PC-3 (cell line): ENCODE data around the gene PEX14. TPM values are rescaled to one million over a fixed set of nuclear protein-coding genes. Genes with fewer than 3 reads are reported as not detected.

ENCODE experiments used
- ATAC-seq: fragments of 200-7000 bp; cut with Tn5 transposase; 2 replicates; pipeline ENCODE4 v1.9.1; 2020; ENCODE audit warnings: mild to moderate bottlenecking, moderate library complexity
- BruUV-seq: library from RNA; stranded (reverse); fragments of 400-500 nt; replicated peaks from 2 replicates; lab custom pipeline; 2021; lab: Mats Ljungman, UMichigan
- CTCF ChIA-PET: fragments of 300-600 bp; sonication (Branson Sonifier 250); formaldehyde crosslinking; loops from one replicate; lab custom pipeline; 2022; ENCODE audit warnings: antibody characterized with exemption; lab: Charles Lee
- POLR2A ChIA-PET: fragments of 300-600 bp; sonication (Branson Sonifier 250); formaldehyde crosslinking; loops from one replicate; lab custom pipeline; 2022; ENCODE audit warnings: antibody characterized with exemption; ENCODE audit not compliant: unreplicated experiment; lab: Charles Lee
- DNase-seq: peaks from one replicate; pipeline ENCODE4 v3.0.0-alpha.2; 2015
- H2AFZ ChIP-seq: fragments of 300-600 bp; sonication (generic); 2 replicates; pipeline ENCODE4 v1.6.0; 2016; ENCODE audit warnings: antibody characterized with exemption, low read length
- H3F3A ChIP-seq: fragments of 300-600 bp; sonication (generic); one replicate; pipeline ENCODE4 v1.6.0; 2017; ENCODE audit warnings: antibody characterized with exemption, low read length, control low read depth, mild to moderate bottlenecking; ENCODE audit not compliant: unreplicated experiment
- H3K27ac ChIP-seq: fragments of 300-600 bp; sonication (generic); 2 replicates; pipeline ENCODE4 v1.5.1; 2016; ENCODE audit warnings: mild to moderate bottlenecking, low read length
- H3K27me3 ChIP-seq: fragments of 300-600 bp; sonication (generic); 2 replicates; pipeline ENCODE4 v1.6.1; 2016; ENCODE audit warnings: low read length, mixed read lengths
- H3K36me3 ChIP-seq: fragments of 300-600 bp; sonication (generic); 2 replicates; pipeline ENCODE4 v1.6.1; 2016; ENCODE audit warnings: low read depth, mixed run types, low read length, mixed read lengths
- H3K4me1 ChIP-seq: fragments of 300-600 bp; sonication (generic); 2 replicates; pipeline ENCODE4 v1.5.1; 2016; ENCODE audit warnings: low read length; ENCODE audit not compliant: insufficient read depth
- H3K4me2 ChIP-seq: fragments of 300-600 bp; sonication (generic); 2 replicates; pipeline ENCODE4 v1.6.0; 2016; ENCODE audit warnings: low read length
- H3K4me3 ChIP-seq: fragments of 300-600 bp; sonication (generic); 2 replicates; pipeline ENCODE4 v1.5.1; 2016; ENCODE audit warnings: mild to moderate bottlenecking, low read length, mixed read lengths
- H3K79me2 ChIP-seq: fragments of 300-600 bp; sonication (generic); 2 replicates; pipeline ENCODE4 v1.6.1; 2017; ENCODE audit warnings: low read length, mixed read lengths
- H3K9ac ChIP-seq: fragments of 300-600 bp; sonication (generic); 2 replicates; pipeline ENCODE4 v1.6.0; 2016; ENCODE audit warnings: mild to moderate bottlenecking, low read length
- H3K9me2 ChIP-seq: fragments of 300-600 bp; sonication (generic); replicated peaks from 2 replicates; pipeline ENCODE4 v1.6.1; 2016; ENCODE audit warnings: mixed run types, low read length, mixed read lengths
- H3K9me3 ChIP-seq: fragments of 300-600 bp; sonication (generic); 2 replicates; pipeline ENCODE4 v1.6.1; 2016; ENCODE audit warnings: low read length, mixed read lengths
- H4K20me1 ChIP-seq: fragments of 300-600 bp; sonication (generic); 2 replicates; pipeline ENCODE4 v1.6.1; 2016; ENCODE audit warnings: low read length, mixed read lengths
- EZH2 ChIP-seq: fragments of 300-600 bp; sonication (generic); IDR thresholded peaks from one replicate; pipeline ENCODE4 v1.6.1; 2017; ENCODE audit warnings: antibody characterized with exemption, mild to moderate bottlenecking, low read length; ENCODE audit not compliant: unreplicated experiment
- EZH2phosphoT487 ChIP-seq: fragments of 300-600 bp; sonication (generic); IDR thresholded peaks from 2 replicates; pipeline ENCODE4 v1.6.1; 2018; ENCODE audit warnings: mild to moderate bottlenecking, antibody characterized with exemption, low read length, borderline replicate concordance
- intact Hi-C: fragments of 100-400 bp; cut with micrococcal nuclease; formaldehyde crosslinking; loops from 2 replicates; pipeline ENCODE4 v1.9.0; 2023
- total RNA-seq: library from RNA; depleted of rRNA; stranded (reverse); fragments of >200 nt; gene quantifications from 2 replicates; pipeline ENCODE4 v1.2.3, GENCODE V29; 2014
- TF ChIP-seq, protein P1 (sequence below): fragments of 300-600 bp; sonication (generic); conservative IDR thresholded peaks from 2 replicates; pipeline ENCODE4 v1.5.1; 2017; ENCODE audit warnings: antibody characterized with exemption, low read depth, mild to moderate bottlenecking, low read length

Gene PEX14
- total RNA-seq, 1 experiment from 2014 or later, result 24.9 TPM

GRCh38 chr1:10608690-10609089 lies 133.9 kb downstream of the PEX14 start:
- no TSS peak for BruUV-seq
- no peak for DNase-seq
- ChIA-PET POLR2A (no interaction called here), CTCF (no interaction called here)
- ATAC-seq, result no peak
- Histone ChIP-seq H3F3A (no peaks in the 10 kb centered on the region), H3K79me2 (no peaks in the 10 kb centered on the region), H3K4me1 (no peaks in the 10 kb centered on the region), H3K9ac (no peak overlapping the region), H3K4me3 (no peak overlapping the region), H4K20me1 (no peaks in the 10 kb centered on the region), H2AFZ (no peak overlapping the region), H3K27me3 (no peaks in the 10 kb centered on the region), H3K27ac (no peak overlapping the region), H3K4me2 (no peak overlapping the region), H3K9me3 (no peaks in the 10 kb centered on the region), H3K36me3 (no peaks in the 10 kb centered on the region), H3K9me2 (no peaks in the 10 kb centered on the region)
- intact Hi-C loops, result no loop called here
- TF ChIP-seq, protein P1, sequence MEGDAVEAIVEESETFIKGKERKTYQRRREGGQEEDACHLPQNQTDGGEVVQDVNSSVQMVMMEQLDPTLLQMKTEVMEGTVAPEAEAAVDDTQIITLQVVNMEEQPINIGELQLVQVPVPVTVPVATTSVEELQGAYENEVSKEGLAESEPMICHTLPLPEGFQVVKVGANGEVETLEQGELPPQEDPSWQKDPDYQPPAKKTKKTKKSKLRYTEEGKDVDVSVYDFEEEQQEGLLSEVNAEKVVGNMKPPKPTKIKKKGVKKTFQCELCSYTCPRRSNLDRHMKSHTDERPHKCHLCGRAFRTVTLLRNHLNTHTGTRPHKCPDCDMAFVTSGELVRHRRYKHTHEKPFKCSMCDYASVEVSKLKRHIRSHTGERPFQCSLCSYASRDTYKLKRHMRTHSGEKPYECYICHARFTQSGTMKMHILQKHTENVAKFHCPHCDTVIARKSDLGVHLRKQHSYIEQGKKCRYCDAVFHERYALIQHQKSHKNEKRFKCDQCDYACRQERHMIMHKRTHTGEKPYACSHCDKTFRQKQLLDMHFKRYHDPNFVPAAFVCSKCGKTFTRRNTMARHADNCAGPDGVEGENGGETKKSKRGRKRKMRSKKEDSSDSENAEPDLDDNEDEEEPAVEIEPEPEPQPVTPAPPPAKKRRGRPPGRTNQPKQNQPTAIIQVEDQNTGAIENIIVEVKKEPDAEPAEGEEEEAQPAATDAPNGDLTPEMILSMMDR, result no peak
- TF ChIP-seq EZH2phosphoT487 (no peak), EZH2 (no peak)

DNA sequence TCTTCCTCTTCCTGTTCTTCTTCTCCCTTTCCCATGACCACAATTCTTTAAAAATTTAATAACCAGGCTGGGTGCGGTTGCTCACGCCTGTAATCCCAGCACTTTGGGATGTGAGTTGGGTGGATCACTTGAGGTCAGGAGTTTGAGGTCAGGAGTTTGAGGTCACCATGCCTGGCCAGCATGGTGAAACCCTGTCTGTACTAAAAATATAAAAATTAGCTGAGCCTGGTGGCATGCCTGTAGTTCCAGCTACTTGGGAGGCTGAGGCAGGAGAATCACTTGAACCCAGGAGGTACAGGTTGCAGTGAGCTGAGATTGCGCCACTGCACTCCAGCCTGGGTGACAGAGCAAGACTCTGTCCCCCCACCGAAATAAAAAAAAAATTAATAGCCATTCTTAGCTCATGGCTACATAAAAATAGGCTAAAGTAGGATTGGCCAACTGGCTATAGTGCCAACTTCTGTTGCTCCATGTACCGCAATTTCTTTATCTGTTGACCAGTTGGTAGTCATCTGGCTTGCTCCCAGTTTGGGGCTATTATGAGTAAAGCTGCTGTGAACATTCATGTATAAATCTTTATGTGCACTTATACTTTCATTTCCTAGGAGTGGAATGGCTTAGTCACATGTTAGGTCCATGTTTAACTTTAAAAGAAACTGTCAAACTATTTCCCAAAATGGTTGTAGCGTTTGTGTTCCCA lies 136.3 kb downstream of the PEX14 start:
- no peaks in the 10 kb centered on the region for H3K36me3 ChIP-seq
- TF ChIP-seq EZH2 (no peak), EZH2phosphoT487 (no peak)
- TF ChIP-seq, protein P1, result no peak
- no peaks in the 10 kb centered on the region for H3K27me3 ChIP-seq
- H3K4me2 ChIP-seq, result no peak overlapping the region
- no peaks in the 10 kb centered on the region for H3F3A ChIP-seq
- ChIA-PET POLR2A (no interaction called here), CTCF (no interaction called here)
- no peak overlapping the region for H3K9ac ChIP-seq
- H3K4me3 ChIP-seq, result no peak overlapping the region
- no TSS peak for BruUV-seq
- H2AFZ ChIP-seq, result no peak overlapping the region
- H4K20me1 ChIP-seq, result no peaks in the 10 kb centered on the region
- H3K9me3 ChIP-seq, result no peaks in the 10 kb centered on the region
- no peaks in the 10 kb centered on the region for H3K79me2 ChIP-seq
- H3K4me1 ChIP-seq, result no peaks in the 10 kb centered on the region
- H3K9me2 ChIP-seq, result no peaks in the 10 kb centered on the region
- ATAC-seq, result peak; percentile 22; the same call in 1 of the 2 replicates
- intact Hi-C loops, result no loop called here
- no peak overlapping the region for H3K27ac ChIP-seq
- DNase-seq, result peak; percentile 41

DNA sequence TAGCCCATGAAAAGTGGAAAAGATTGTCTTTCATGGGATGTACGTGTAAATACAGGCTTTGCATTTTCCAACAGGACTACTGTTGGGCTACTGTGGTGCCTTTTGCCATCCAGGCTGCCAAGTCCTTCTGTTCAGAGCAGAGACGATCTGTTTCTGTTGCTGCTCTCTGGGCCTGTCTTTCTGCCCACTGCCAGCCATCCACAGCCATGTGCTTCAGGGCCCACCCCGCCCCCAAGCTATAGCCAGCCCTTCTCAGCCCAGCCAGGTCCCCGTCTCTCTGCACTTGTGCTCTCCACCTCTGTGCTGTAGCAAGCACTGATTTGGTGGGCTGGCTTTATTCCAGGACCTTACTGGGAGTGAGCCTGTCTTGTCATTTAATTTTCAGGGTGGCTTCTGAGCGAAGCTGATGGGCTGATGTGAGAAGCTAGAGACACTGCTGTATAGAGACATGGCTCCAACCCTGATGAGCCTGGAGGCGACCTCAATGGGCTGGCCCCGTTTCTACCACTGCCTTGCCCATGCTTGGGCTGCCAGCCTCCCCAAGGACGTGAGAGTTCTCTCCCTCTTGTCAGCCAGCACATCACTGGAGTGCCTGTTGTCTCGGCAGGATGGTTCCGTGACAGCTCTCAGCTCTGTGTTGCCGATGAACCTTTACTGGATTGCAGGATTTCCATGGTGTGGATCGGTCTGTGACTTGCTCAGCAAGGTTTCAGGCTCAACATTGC lies 137.8 kb downstream of the PEX14 start:
- intact Hi-C loops, result no loop called here
- Histone ChIP-seq H3K79me2 (no peaks in the 10 kb centered on the region), H4K20me1 (no peaks in the 10 kb centered on the region), H2AFZ (no peak overlapping the region), H3K9me2 (no peaks in the 10 kb centered on the region), H3F3A (no peaks in the 10 kb centered on the region), H3K4me3 (no peak overlapping the region), H3K4me2 (no peak overlapping the region), H3K27ac (no peak overlapping the region), H3K36me3 (no peaks in the 10 kb centered on the region), H3K27me3 (no peaks in the 10 kb centered on the region), H3K9ac (no peak overlapping the region), H3K4me1 (no peaks in the 10 kb centered on the region), H3K9me3 (no peaks in the 10 kb centered on the region)
- no peak for ATAC-seq
- TF ChIP-seq EZH2phosphoT487 (no peak), EZH2 (no peak)
- TF ChIP-seq, protein P1, result no peak
- CTCF ChIA-PET, result no interaction called here
- POLR2A ChIA-PET, result no interaction called here
- no TSS peak for BruUV-seq
- no peak for DNase-seq
